GM12874 (cell line): ENCODE measurements around the gene NDUFA8.

Experiments used
- CTCF ChIP-seq: IDR thresholded peaks from 2 replicates; pipeline ENCODE4 v1.5.1; 2011; ENCODE audit warnings: low read depth, mild to moderate bottlenecking, control low read depth, low read length, moderate library complexity; ENCODE audit not compliant: insufficient read depth

NDUFA8 gene

GRCh38 chr9:122119721-122120120 lies 39.9 kb downstream of the NDUFA8 start:
- TF ChIP-seq CTCF: no peak

DNA sequence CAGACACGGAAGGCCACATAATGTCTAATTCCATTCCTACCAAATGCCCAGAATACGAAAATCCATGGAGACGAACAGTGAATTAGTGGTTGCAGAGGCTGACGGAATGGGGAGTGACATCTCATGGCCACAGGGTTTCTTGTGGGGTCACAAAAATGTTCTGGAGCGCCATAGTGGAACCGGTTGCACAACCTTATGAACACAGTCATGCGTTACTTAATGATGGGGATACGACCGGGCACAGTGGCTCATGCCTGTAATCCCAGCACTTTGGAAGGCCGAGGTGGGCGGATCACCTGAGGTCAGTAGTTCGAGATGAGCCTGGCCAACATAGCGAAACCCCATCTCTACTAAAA lies 40.4 kb downstream of the NDUFA8 start:
- TF ChIP-seq CTCF: no peak

DNA sequence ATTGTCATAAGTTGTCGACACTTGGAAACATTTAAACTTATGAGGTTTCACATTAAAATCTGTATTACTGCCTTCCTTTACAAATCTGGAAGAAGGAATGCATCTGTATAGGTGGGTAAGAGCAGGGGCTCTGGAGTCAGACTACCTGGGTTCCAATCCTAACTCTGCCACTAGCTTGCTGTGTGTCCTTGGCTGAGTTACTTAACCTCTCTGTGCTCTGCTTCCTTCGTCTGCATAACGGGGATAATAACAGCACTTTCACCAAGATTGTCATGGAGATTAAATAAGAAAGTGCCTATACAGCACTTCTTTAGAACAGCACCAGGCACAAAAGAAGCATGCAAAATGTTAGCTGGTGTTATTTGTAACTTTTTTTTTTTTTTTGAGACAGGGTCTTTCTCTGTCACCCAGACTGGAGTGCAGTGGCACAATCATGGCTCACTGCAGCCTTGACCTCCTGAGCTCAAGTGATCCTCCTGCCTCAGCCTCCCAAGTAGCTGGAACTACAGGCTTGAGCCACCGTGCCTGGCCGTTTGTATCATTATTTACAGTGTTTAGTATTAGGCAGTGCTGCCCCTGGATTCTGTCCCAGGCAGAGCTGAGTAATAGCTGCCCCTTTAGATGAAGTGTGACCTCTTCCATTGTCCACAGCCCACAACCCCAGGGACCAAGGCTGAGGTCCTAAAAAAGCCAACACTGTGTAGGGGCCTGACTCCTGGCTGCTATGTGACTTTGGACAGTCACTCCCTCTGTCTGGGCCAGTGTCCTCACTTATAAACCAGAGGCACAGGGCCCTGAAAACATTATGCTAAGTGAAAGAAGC lies 41.0 kb downstream of the NDUFA8 start:
- no peak for TF ChIP-seq CTCF

GRCh38 chr9:122116448-122117173 lies 43.0 kb downstream of the NDUFA8 start:
- TF ChIP-seq CTCF: no peak

- TF ChIP-seq CTCF: no peak
These were observed 43.5 kb downstream of the NDUFA8 start for GRCh38 chr9:122116040-122116439.

- no peak for TF ChIP-seq CTCF
These were observed 44.2 kb downstream of the NDUFA8 start for GRCh38 chr9:122115176-122116035.

DNA sequence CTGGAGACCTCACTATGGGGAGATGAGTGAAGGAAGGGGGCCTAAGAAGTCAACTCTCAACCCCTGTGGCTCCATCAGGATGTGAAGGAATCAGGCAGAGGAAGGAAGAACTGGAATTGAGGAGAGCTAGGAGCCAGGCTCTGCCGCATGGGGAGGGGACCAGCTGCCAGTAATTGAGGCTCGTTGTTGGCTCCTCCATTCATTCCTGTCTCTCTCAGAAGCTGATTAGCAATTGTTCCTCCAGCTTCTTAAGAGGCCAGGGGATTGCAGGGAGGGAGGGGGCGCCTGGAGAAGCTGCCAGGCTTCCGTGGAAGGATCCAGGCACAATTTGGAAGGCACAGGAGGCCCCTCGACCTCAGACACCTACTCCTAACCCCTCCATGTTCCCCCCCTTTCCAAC lies 46.0 kb downstream of the NDUFA8 start:
- no peak for TF ChIP-seq CTCF
